Measurements from ENCODE around the gene KIAA1143. TPM values are rescaled to one million over a fixed set of nuclear protein-coding genes. Genes with fewer than 3 reads are reported as not detected.

KIAA1143 gene
- total RNA-seq, 1 donor from 2014 or later = 73.6 TPM

DNA sequence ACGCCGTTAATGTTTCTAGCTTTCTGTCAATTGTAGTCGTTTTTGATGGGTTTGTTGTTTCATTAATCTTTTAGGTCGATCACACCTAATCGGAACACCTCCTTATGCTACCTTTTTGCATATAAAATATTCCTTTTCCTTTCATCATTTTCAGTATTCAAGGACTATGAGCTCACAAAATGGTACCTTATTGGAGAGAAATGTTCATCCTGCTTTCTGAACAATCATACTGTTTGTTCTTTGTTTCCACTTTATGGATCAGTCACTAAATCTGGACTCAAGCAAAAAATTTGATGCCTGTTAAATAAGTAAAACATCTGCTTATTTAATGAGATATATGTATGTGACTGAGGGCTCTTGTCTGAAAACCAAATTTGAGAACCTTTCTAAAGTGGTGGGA is 1.3 kb upstream of the KIAA1143 start:
- peak overlapping the region; percentile 95 for H3K4me3 ChIP-seq
- Mint-ChIP-seq H3K4me1 (peaks cover 8% of the 10 kb centered on the region), H3K9me3 (peaks cover 58% of the 10 kb centered on the region), H3K36me3 (peaks cover 61% of the 10 kb centered on the region), H3K27me3 (ENCODE audit: insufficient read depth, low read depth) (peaks cover 12% of the 10 kb centered on the region), H3K27ac (peak overlapping the region; percentile 74), H3K4me3 (peak overlapping the region; percentile 93)
- H3K27me3 ChIP-seq = no peaks in the 10 kb centered on the region
- H3K4me2 ChIP-seq = peak overlapping the region; percentile 93
- peaks cover 10% of the 10 kb centered on the region for H3F3A ChIP-seq (ENCODE audit: low read depth)
- no peak overlapping the region for H3K27ac ChIP-seq
- no peak for DNase-seq (ENCODE audit: low spot score)
- peaks cover 7% of the 10 kb centered on the region for H3K9me3 ChIP-seq (ENCODE audit: low read depth)
- H3K79me2 ChIP-seq (ENCODE audit: low read depth) = peaks cover 95% of the 10 kb centered on the region
- peak overlapping the region; percentile 71 for H3K9ac ChIP-seq
- no peaks in the 10 kb centered on the region for H3K4me1 ChIP-seq
- peaks cover 26% of the 10 kb centered on the region for H3K36me3 ChIP-seq
- H4K20me1 ChIP-seq (ENCODE audit: low read depth) = no peaks in the 10 kb centered on the region
- TF ChIP-seq EZH2phosphoT487 (IDR thresholded peaks at IDR 0.05) (no peak), EZH2 (IDR thresholded peaks at IDR 0.05) (no peak)
- TF ChIP-seq, protein P1, sequence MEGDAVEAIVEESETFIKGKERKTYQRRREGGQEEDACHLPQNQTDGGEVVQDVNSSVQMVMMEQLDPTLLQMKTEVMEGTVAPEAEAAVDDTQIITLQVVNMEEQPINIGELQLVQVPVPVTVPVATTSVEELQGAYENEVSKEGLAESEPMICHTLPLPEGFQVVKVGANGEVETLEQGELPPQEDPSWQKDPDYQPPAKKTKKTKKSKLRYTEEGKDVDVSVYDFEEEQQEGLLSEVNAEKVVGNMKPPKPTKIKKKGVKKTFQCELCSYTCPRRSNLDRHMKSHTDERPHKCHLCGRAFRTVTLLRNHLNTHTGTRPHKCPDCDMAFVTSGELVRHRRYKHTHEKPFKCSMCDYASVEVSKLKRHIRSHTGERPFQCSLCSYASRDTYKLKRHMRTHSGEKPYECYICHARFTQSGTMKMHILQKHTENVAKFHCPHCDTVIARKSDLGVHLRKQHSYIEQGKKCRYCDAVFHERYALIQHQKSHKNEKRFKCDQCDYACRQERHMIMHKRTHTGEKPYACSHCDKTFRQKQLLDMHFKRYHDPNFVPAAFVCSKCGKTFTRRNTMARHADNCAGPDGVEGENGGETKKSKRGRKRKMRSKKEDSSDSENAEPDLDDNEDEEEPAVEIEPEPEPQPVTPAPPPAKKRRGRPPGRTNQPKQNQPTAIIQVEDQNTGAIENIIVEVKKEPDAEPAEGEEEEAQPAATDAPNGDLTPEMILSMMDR (IDR thresholded peaks at IDR 0.05) = no peak
- H2AFZ ChIP-seq (replicated peaks) = peak overlapping the region; percentile 87

DNA sequence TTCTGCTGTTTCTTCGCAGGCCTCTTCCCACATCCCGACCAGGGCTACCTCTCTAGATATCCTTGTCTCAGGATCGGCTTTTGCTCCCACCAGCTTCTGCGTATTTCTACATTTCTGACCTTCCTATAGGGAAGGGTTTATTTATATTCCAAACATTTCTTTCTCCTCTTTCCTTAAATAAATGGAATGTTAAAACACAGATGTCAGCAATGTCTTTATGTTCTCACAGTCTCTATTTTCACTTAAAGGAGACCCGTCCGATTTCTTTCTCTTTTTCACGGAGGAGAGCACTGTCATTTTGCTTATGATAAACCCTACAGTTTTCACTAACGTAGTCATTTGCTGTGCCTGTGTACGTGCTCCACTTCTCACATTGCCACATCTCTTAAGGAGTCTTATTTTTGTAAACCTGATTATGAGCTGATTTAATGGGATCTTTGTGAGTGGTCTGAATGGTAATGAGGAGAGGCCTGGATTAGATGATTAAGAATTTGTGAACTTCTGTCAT is 805 bp upstream of the KIAA1143 start:
- H3K36me3 Mint-ChIP-seq = peaks cover 62% of the 10 kb centered on the region
- Histone ChIP-seq H3K27ac (peak overlapping the region; percentile 94), H3K9me3 (ENCODE audit: low read depth) (peaks cover 7% of the 10 kb centered on the region), H3K36me3 (peaks cover 28% of the 10 kb centered on the region), H4K20me1 (ENCODE audit: low read depth) (no peaks in the 10 kb centered on the region), H3K4me2 (peak overlapping the region; percentile 93), H3F3A (ENCODE audit: low read depth) (peaks cover 10% of the 10 kb centered on the region), H3K27me3 (no peaks in the 10 kb centered on the region), H3K9ac (peak overlapping the region; percentile 71), H2AFZ (replicated peaks) (peak overlapping the region; percentile 87), H3K79me2 (ENCODE audit: low read depth) (peaks cover 95% of the 10 kb centered on the region), H3K4me1 (no peaks in the 10 kb centered on the region), H3K4me3 (peak overlapping the region; percentile 95)
- H3K4me3 Mint-ChIP-seq = peak overlapping the region; percentile 93
- peaks cover 8% of the 10 kb centered on the region for H3K4me1 Mint-ChIP-seq
- TF ChIP-seq, protein P1 (IDR thresholded peaks at IDR 0.05) = no peak
- no peak for TF ChIP-seq EZH2 (IDR thresholded peaks at IDR 0.05)
- TF ChIP-seq EZH2phosphoT487 (IDR thresholded peaks at IDR 0.05) = no peak
- H3K27me3 Mint-ChIP-seq (ENCODE audit: insufficient read depth, low read depth) = peaks cover 12% of the 10 kb centered on the region
- peak overlapping the region; percentile 74 for H3K27ac Mint-ChIP-seq
- DNase-seq (ENCODE audit: low spot score) = no peak
- peaks cover 58% of the 10 kb centered on the region for H3K9me3 Mint-ChIP-seq

DNA sequence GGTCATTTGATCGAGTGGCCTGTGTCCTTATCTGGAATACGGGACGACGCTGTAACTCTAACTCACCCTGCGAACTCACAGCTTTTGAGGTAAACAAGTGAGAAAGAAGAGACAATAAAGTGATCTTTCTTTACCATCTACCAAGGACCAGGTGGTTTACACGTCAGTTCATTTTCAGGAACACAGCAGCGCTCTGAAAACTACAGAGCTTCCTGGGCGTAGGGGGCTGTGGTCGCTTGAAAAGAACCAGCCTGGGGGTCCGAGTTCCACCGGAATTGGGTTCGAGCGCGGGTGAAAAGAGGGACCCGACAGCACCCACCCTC is 357 bp downstream of the KIAA1143 start:
- peak; percentile 9 for DNase-seq (ENCODE audit: low spot score)
- peaks cover 95% of the 10 kb centered on the region for H3K79me2 ChIP-seq (ENCODE audit: low read depth)
- H3K27ac Mint-ChIP-seq = peak overlapping the region; percentile 74

More for the DNA sequence above, 357 bp downstream of the KIAA1143 start:
- TF ChIP-seq EZH2phosphoT487 (IDR thresholded peaks at IDR 0.05) = no peak
- TF ChIP-seq EZH2 (IDR thresholded peaks at IDR 0.05) = no peak
- TF ChIP-seq, protein P1 (IDR thresholded peaks at IDR 0.05) = no peak
- H3K36me3 Mint-ChIP-seq = peaks cover 64% of the 10 kb centered on the region
- H3K9ac ChIP-seq = peak overlapping the region; percentile 82
- peaks cover 10% of the 10 kb centered on the region for H3F3A ChIP-seq (ENCODE audit: low read depth)
- peaks cover 8% of the 10 kb centered on the region for H3K4me1 Mint-ChIP-seq
- H3K9me3 ChIP-seq (ENCODE audit: low read depth) = peaks cover 7% of the 10 kb centered on the region
- H3K27ac ChIP-seq = peak overlapping the region; percentile 10
- no peaks in the 10 kb centered on the region for H3K27me3 ChIP-seq
- no peaks in the 10 kb centered on the region for H3K4me1 ChIP-seq
- H3K36me3 ChIP-seq = peaks cover 31% of the 10 kb centered on the region
- H2AFZ ChIP-seq (replicated peaks) = peak overlapping the region; percentile 70
- H4K20me1 ChIP-seq (ENCODE audit: low read depth) = no peaks in the 10 kb centered on the region
- peaks cover 12% of the 10 kb centered on the region for H3K27me3 Mint-ChIP-seq (ENCODE audit: insufficient read depth, low read depth)
- H3K9me3 Mint-ChIP-seq = peaks cover 56% of the 10 kb centered on the region
- peak overlapping the region; percentile 95 for H3K4me3 ChIP-seq
- peak overlapping the region; percentile 93 for H3K4me3 Mint-ChIP-seq
- H3K4me2 ChIP-seq = peak overlapping the region; percentile 94

All from neural progenitor cell (in vitro differentiated cells).